Liver (tissue), 9 donors: Measurements from ENCODE around the gene ADGRB2. TPM values are rescaled to one million over a fixed set of nuclear protein-coding genes. Genes with fewer than 3 reads are reported as not detected.

Experiments
- DNase-seq: peaks from one replicate; pipeline ENCODE4 v3.0.0-alpha.2; 2017; ENCODE audit warnings: low spot score
- H3K27ac ChIP-seq, 2 donors: one replicate each; pipeline ENCODE4 v1.7.0; 2013; ENCODE audit warnings: inconsistent platforms in 2 of 2, low read length in 2 of 2, control low read depth in 1 of 2, low read depth in 1 of 2, mild to moderate bottlenecking in 1 of 2
- H3K27me3 ChIP-seq, 4 donors: one replicate each; pipeline versions ENCODE4 v1.6.1 to v1.7.0; 2013; ENCODE audit warnings: low read length in 3 of 4, inconsistent platforms in 1 of 4, mild to moderate bottlenecking in 1 of 4, moderate library complexity in 1 of 4; ENCODE audit not compliant: control insufficient read depth in 4 of 4, insufficient read depth in 4 of 4
- H3K36me3 ChIP-seq, 4 donors: one replicate each; pipeline versions ENCODE4 v1.6.1 to v1.7.0; 2013; ENCODE audit warnings: low read length in 3 of 4, mild to moderate bottlenecking in 3 of 4, low read depth in 1 of 4, moderate library complexity in 1 of 4; ENCODE audit not compliant: control insufficient read depth in 4 of 4, insufficient read depth in 3 of 4
- H3K4me1 ChIP-seq, 4 donors: one replicate each; pipeline versions ENCODE4 v1.6.1 to v1.7.0; 2013; ENCODE audit warnings: low read length in 3 of 4, mild to moderate bottlenecking in 3 of 4, moderate library complexity in 1 of 4; ENCODE audit not compliant: control insufficient read depth in 4 of 4, insufficient read depth in 4 of 4
- H3K4me3 ChIP-seq, 3 donors: one replicate each; pipeline versions ENCODE4 v1.6.1 to v1.7.0; 2013; ENCODE audit warnings: low read length in 3 of 3, control low read depth in 1 of 3, low read depth in 1 of 3, mild to moderate bottlenecking in 1 of 3
- H3K9ac ChIP-seq, 2 donors: one replicate each; pipeline ENCODE4 v1.7.0; 2013; ENCODE audit warnings: low read length in 2 of 2, mild to moderate bottlenecking in 2 of 2, moderate library complexity in 2 of 2, control low read depth in 1 of 2, low read depth in 1 of 2
- H3K9me3 ChIP-seq, 4 donors: one replicate each; pipeline versions ENCODE4 v1.6.1 to v1.7.0; 2013; ENCODE audit warnings: low read length in 3 of 4; ENCODE audit not compliant: control insufficient read depth in 4 of 4
- EGR1 ChIP-seq, 2 donors: IDR thresholded peaks; 2 replicates each; pipeline ENCODE4 v1.6.1; 2016 to 2018; ENCODE audit warnings: antibody characterized with exemption in 2 of 2, low read depth in 2 of 2
- FOXA1 ChIP-seq: IDR thresholded peaks from 2 replicates; pipeline ENCODE4 v1.6.1; 2016; ENCODE audit warnings: antibody characterized with exemption
- FOXA2 ChIP-seq: IDR thresholded peaks from 2 replicates; pipeline ENCODE4 v1.6.1; 2016; ENCODE audit warnings: antibody characterized with exemption
- GABPA ChIP-seq, 2 donors: IDR thresholded peaks in 1 of 2; conservative IDR thresholded peaks in 1 of 2; 2 replicates each; pipeline ENCODE4 v1.6.1; 2016; ENCODE audit warnings: antibody characterized with exemption in 2 of 2, mild to moderate bottlenecking in 1 of 2, moderate library complexity in 1 of 2
- HNF4A ChIP-seq, 2 donors: conservative IDR thresholded peaks; 2 replicates each; pipeline ENCODE4 v1.6.1; 2016; ENCODE audit warnings: antibody characterized with exemption in 2 of 2, mild to moderate bottlenecking in 2 of 2
- HNF4G ChIP-seq: IDR thresholded peaks from 2 replicates; pipeline ENCODE4 v1.6.1; 2016; ENCODE audit warnings: antibody characterized with exemption
- JUND ChIP-seq, 2 donors: IDR thresholded peaks; 2 replicates each; pipeline ENCODE4 v1.6.1; 2016; ENCODE audit warnings: antibody characterized with exemption in 2 of 2
- NR2F2 ChIP-seq: IDR thresholded peaks from 2 replicates; pipeline ENCODE4 v1.6.1; 2016; ENCODE audit warnings: antibody characterized with exemption
- RAD21 ChIP-seq, 2 donors: IDR thresholded peaks; 2 replicates each; pipeline ENCODE4 v1.6.1; 2016; ENCODE audit warnings: antibody characterized with exemption in 2 of 2, mild to moderate bottlenecking in 2 of 2
- RXRA ChIP-seq, 2 donors: IDR thresholded peaks; 2 replicates each; pipeline ENCODE4 v1.6.1; 2017 to 2018; ENCODE audit warnings: antibody characterized with exemption in 2 of 2, mild to moderate bottlenecking in 1 of 2
- SP1 ChIP-seq: IDR thresholded peaks from 2 replicates; pipeline ENCODE4 v1.6.1; 2018; ENCODE audit warnings: antibody characterized with exemption, mild to moderate bottlenecking
- TAF1 ChIP-seq: conservative IDR thresholded peaks from 2 replicates; pipeline ENCODE4 v1.6.1; 2016; ENCODE audit warnings: antibody characterized with exemption, mild to moderate bottlenecking
- YY1 ChIP-seq: IDR thresholded peaks from 2 replicates; pipeline ENCODE4 v1.6.1; 2016; ENCODE audit warnings: antibody characterized with exemption, mild to moderate bottlenecking
- WGBS: extraction: QIAGEN DNeasy Blood & Tissue Kit; methylation state at CpG from one replicate; pipeline ENCODE4 v1.1.7; 2013; 5-methylcytosine and 5-hydroxymethylcytosine counted together
- polyA plus RNA-seq, 2 donors: library from polyadenylated mRNA; stranded (reverse) in 1 of 2; unstranded in 1 of 2; fragments of 200-250 nt in 1 of 2; fragments of >200 nt in 1 of 2; fragmentation: Nextera tagmentation in 1 of 2; extraction: Ambion mirVana in 1 of 2; gene quantifications; one replicate each; pipeline versions ENCODE4 v1.2.1 to v1.2.3, GENCODE V29; 2013 to 2015
- total RNA-seq, 2 donors: library from RNA; depleted of rRNA; stranded (reverse); fragments of >200 nt; gene quantifications; one replicate each; pipeline ENCODE4 v1.2.3, GENCODE V29; 2014
- TF ChIP-seq, protein P1 (sequence below): IDR thresholded peaks from 2 replicates; pipeline ENCODE4 v1.6.1; 2016; ENCODE audit warnings: antibody characterized with exemption
- TF ChIP-seq, protein P2 (sequence below): IDR thresholded peaks from 2 replicates; pipeline ENCODE4 v1.6.1; 2016; ENCODE audit warnings: antibody characterized with exemption
- TF ChIP-seq, protein P3 (sequence below): fragments of 150-350 bp; IDR thresholded peaks from 2 replicates; pipeline ENCODE4 v1.5.1; 2017; ENCODE audit warnings: improper control_type of control experiment, low read depth, low read length; ENCODE audit not compliant: missing input control
- TF ChIP-seq, protein P4 (sequence below): IDR thresholded peaks from 2 replicates; pipeline ENCODE4 v1.6.1; 2016; ENCODE audit warnings: antibody characterized with exemption
- TF ChIP-seq, protein P5 (sequence below): IDR thresholded peaks from 2 replicates; pipeline ENCODE4 v1.6.1; 2016; ENCODE audit warnings: antibody characterized with exemption, mild to moderate bottlenecking
- donor health status: healthy.
- donor health status: healthy.
- donor health status: healthy.
- donor health status: healthy.
- donor health status: healthy.

The ADGRB2 gene
- total and polyA plus RNA-seq, 4 donors, result under 0.01 to 0.05 (median 0.05) TPM; not detected in 1

GRCh38 chr1:31689854-31690253, 74.3 kb downstream of the ADGRB2 start:
- no peak for DNase-seq
- Histone ChIP-seq H3K36me3 (no peaks in the 10 kb centered on the region), H3K27ac (no peak overlapping the region), H3K9ac (no peak overlapping the region), H3K4me3 (no peak overlapping the region), H3K4me1 (no peaks in the 10 kb centered on the region), H3K9me3 (no peaks in the 10 kb centered on the region), H3K27me3 (no peaks in the 10 kb centered on the region)
- 87% methylated on average over 6 of the region's 6 CpGs for WGBS
- TF ChIP-seq GABPA (IDR thresholded peaks at IDR 0.05 in 1 of 2, conservative IDR thresholded peaks at IDR 0.05 in 1 of 2), result no peak
- no peak for TF ChIP-seq RAD21 (IDR thresholded peaks at IDR 0.05)
- no peak for TF ChIP-seq EGR1 (IDR thresholded peaks at IDR 0.05; ENCODE audit: low read depth in 2 of 2)
- TF ChIP-seq HNF4A (conservative IDR thresholded peaks at IDR 0.05), result no peak
- TF ChIP-seq NR2F2, result no peak
- TF ChIP-seq, protein P1, sequence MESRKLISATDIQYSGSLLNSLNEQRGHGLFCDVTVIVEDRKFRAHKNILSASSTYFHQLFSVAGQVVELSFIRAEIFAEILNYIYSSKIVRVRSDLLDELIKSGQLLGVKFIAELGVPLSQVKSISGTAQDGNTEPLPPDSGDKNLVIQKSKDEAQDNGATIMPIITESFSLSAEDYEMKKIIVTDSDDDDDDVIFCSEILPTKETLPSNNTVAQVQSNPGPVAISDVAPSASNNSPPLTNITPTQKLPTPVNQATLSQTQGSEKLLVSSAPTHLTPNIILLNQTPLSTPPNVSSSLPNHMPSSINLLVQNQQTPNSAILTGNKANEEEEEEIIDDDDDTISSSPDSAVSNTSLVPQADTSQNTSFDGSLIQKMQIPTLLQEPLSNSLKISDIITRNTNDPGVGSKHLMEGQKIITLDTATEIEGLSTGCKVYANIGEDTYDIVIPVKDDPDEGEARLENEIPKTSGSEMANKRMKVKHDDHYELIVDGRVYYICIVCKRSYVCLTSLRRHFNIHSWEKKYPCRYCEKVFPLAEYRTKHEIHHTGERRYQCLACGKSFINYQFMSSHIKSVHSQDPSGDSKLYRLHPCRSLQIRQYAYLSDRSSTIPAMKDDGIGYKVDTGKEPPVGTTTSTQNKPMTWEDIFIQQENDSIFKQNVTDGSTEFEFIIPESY, result no peak
- TF ChIP-seq, protein P2, sequence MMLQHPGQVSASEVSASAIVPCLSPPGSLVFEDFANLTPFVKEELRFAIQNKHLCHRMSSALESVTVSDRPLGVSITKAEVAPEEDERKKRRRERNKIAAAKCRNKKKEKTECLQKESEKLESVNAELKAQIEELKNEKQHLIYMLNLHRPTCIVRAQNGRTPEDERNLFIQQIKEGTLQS, result no peak
- TF ChIP-seq JUND (IDR thresholded peaks at IDR 0.05), result no peak

- Histone ChIP-seq H3K27me3 (no peaks in the 10 kb centered on the region), H3K4me1 (no peaks in the 10 kb centered on the region), H3K4me3 (no peak overlapping the region), H3K9me3 (no peaks in the 10 kb centered on the region), H3K36me3 (no peaks in the 10 kb centered on the region), H3K9ac (no peak overlapping the region), H3K27ac (no peak overlapping the region)
- 75% methylated on average over 2 of the region's 2 CpGs for WGBS
- TF ChIP-seq, protein P2, result no peak
- TF ChIP-seq TAF1, result no peak
- no peak for TF ChIP-seq YY1
- TF ChIP-seq SP1, result no peak
- TF ChIP-seq, protein P3, sequence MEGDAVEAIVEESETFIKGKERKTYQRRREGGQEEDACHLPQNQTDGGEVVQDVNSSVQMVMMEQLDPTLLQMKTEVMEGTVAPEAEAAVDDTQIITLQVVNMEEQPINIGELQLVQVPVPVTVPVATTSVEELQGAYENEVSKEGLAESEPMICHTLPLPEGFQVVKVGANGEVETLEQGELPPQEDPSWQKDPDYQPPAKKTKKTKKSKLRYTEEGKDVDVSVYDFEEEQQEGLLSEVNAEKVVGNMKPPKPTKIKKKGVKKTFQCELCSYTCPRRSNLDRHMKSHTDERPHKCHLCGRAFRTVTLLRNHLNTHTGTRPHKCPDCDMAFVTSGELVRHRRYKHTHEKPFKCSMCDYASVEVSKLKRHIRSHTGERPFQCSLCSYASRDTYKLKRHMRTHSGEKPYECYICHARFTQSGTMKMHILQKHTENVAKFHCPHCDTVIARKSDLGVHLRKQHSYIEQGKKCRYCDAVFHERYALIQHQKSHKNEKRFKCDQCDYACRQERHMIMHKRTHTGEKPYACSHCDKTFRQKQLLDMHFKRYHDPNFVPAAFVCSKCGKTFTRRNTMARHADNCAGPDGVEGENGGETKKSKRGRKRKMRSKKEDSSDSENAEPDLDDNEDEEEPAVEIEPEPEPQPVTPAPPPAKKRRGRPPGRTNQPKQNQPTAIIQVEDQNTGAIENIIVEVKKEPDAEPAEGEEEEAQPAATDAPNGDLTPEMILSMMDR, result no peak
- no peak for TF ChIP-seq HNF4G
- TF ChIP-seq RAD21 (IDR thresholded peaks at IDR 0.05), result no peak
- TF ChIP-seq FOXA2, result no peak
- no peak for TF ChIP-seq JUND (IDR thresholded peaks at IDR 0.05)
- no peak for TF ChIP-seq EGR1 (IDR thresholded peaks at IDR 0.05; ENCODE audit: low read depth in 2 of 2)
- TF ChIP-seq, protein P4, sequence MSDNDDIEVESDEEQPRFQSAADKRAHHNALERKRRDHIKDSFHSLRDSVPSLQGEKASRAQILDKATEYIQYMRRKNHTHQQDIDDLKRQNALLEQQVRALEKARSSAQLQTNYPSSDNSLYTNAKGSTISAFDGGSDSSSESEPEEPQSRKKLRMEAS, result no peak
- no peak for TF ChIP-seq NR2F2
- TF ChIP-seq, protein P1, result no peak
- TF ChIP-seq GABPA (IDR thresholded peaks at IDR 0.05 in 1 of 2, conservative IDR thresholded peaks at IDR 0.05 in 1 of 2), result no peak
- TF ChIP-seq RXRA (IDR thresholded peaks at IDR 0.05), result no peak
- no peak for TF ChIP-seq FOXA1
- TF ChIP-seq, protein P5, sequence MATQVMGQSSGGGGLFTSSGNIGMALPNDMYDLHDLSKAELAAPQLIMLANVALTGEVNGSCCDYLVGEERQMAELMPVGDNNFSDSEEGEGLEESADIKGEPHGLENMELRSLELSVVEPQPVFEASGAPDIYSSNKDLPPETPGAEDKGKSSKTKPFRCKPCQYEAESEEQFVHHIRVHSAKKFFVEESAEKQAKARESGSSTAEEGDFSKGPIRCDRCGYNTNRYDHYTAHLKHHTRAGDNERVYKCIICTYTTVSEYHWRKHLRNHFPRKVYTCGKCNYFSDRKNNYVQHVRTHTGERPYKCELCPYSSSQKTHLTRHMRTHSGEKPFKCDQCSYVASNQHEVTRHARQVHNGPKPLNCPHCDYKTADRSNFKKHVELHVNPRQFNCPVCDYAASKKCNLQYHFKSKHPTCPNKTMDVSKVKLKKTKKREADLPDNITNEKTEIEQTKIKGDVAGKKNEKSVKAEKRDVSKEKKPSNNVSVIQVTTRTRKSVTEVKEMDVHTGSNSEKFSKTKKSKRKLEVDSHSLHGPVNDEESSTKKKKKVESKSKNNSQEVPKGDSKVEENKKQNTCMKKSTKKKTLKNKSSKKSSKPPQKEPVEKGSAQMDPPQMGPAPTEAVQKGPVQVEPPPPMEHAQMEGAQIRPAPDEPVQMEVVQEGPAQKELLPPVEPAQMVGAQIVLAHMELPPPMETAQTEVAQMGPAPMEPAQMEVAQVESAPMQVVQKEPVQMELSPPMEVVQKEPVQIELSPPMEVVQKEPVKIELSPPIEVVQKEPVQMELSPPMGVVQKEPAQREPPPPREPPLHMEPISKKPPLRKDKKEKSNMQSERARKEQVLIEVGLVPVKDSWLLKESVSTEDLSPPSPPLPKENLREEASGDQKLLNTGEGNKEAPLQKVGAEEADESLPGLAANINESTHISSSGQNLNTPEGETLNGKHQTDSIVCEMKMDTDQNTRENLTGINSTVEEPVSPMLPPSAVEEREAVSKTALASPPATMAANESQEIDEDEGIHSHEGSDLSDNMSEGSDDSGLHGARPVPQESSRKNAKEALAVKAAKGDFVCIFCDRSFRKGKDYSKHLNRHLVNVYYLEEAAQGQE, result no peak
- DNase-seq, result no peak
Measured at GRCh38 chr1:31689379-31689778, 74.8 kb downstream of the ADGRB2 start.
